ENCODE measurements around the gene DSC1.

GRCh38 chr18:31120594-31120993, 42.1 kb downstream of the DSC1 start:
- TF ChIP-seq, protein P1, sequence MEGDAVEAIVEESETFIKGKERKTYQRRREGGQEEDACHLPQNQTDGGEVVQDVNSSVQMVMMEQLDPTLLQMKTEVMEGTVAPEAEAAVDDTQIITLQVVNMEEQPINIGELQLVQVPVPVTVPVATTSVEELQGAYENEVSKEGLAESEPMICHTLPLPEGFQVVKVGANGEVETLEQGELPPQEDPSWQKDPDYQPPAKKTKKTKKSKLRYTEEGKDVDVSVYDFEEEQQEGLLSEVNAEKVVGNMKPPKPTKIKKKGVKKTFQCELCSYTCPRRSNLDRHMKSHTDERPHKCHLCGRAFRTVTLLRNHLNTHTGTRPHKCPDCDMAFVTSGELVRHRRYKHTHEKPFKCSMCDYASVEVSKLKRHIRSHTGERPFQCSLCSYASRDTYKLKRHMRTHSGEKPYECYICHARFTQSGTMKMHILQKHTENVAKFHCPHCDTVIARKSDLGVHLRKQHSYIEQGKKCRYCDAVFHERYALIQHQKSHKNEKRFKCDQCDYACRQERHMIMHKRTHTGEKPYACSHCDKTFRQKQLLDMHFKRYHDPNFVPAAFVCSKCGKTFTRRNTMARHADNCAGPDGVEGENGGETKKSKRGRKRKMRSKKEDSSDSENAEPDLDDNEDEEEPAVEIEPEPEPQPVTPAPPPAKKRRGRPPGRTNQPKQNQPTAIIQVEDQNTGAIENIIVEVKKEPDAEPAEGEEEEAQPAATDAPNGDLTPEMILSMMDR (IDR thresholded peaks at IDR 0.05) = no peak
- no peak for TF ChIP-seq POLR2A (IDR thresholded peaks at IDR 0.05)

Measured in Peyer's patch (tissue), 4 donors.